Fibroblast of mammary gland (primary cell): ENCODE measurements around the gene CISH.

Experiments used
- DNase-seq: peaks from one replicate; pipeline ENCODE4 v3.0.0-alpha.2; 2010; ENCODE audit warnings: low read depth
- H3K4me3 ChIP-seq: 2 replicates; pipeline ENCODE4 v1.5.1; 2011; ENCODE audit warnings: low read depth, mild to moderate bottlenecking, low read length, moderate library complexity; ENCODE audit not compliant: control insufficient read depth
- CTCF ChIP-seq: conservative IDR thresholded peaks from 2 replicates; pipeline ENCODE4 v1.5.1; 2011; ENCODE audit warnings: low read depth, low read length, inconsistent platforms; ENCODE audit not compliant: control insufficient read depth, insufficient read depth

Gene CISH

GRCh38 chr3:50610181-50610971 is 1.2 kb downstream of the CISH start:
- DNase-seq, result no peak
- TF ChIP-seq CTCF, result no peak
- peak overlapping the region; percentile 50 for H3K4me3 ChIP-seq

GRCh38 chr3:50609763-50610085 is 1.9 kb downstream of the CISH start:
- TF ChIP-seq CTCF, result no peak
- DNase-seq, result no peak
- H3K4me3 ChIP-seq, result no peak overlapping the region

GRCh38 chr3:50609071-50609762 is 2.4 kb downstream of the CISH start:
- DNase-seq, result no peak
- no peak overlapping the region for H3K4me3 ChIP-seq
- TF ChIP-seq CTCF, result no peak

- no peak overlapping the region for H3K4me3 ChIP-seq
- no peak for TF ChIP-seq CTCF
- DNase-seq, result no peak
Measured at GRCh38 chr3:50608278-50608677, 3.3 kb downstream of the CISH start.

GRCh38 chr3:50607271-50608091 is 4.1 kb downstream of the CISH start:
- no peak overlapping the region for H3K4me3 ChIP-seq
- DNase-seq, result no peak
- TF ChIP-seq CTCF, result no peak

GRCh38 chr3:50606596-50606995 is 5.0 kb downstream of the CISH start:
- H3K4me3 ChIP-seq, result no peak overlapping the region
- TF ChIP-seq CTCF, result no peak
- no peak for DNase-seq
